ENCODE results near the gene AK8.

Gene AK8

DNA sequence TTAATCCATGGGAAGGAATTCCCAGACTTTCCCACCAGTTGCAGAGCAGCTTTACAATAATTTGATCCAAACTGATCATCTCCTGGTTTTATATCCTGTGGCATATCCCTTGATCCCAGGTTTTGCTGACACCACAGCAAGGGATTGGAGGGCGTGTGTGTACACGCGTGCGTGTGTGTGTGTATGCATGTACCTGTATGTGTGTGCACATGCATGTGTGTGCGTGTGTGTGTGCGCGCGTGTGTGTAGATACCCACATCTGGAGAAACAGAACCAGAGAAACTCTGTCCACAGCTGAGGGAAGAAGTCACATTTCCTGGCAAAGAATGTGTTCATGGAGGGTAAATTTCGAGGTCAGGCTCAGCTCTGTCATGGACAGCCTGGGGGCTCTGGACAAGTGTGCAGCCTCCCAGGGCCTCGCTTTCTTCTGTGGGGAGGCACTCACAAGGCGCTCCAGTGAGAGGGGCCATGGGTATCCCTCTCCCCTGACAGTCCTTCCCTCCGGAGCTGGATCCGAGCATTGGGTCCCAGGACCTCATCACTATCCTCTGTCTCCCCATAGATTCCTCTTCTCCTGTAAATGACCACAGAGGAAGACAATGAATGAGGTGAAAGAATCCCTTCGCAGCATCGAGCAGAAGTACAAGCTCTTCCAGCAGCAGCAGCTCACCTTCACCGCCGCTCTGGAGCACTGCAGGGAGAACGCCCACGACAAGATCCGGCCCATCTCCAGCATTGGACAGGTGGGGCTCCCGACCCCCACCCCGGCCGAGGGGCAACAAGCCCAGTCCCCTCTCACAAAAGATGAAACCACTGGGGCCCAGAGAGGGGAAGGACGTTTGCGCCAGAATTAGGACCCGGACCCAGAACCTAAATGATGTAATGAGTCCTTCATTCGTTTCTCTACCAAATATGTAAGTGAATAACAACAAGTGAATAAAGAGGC lies 5.5 kb upstream of the AK8 start:
- in situ Hi-C loops (cut with HindIII; ENCODE audit: low pct_unique_long_range_greater_than_20kb, low sequenced_read_pairs) = no loop called here
- TF ChIP-seq JUND (IDR thresholded peaks at IDR 0.05; ENCODE audit: low read depth) = no peak
- DNase-seq (ENCODE audit: low read depth in 1 of 2, low spot score in 1 of 2) = no peak

DNA sequence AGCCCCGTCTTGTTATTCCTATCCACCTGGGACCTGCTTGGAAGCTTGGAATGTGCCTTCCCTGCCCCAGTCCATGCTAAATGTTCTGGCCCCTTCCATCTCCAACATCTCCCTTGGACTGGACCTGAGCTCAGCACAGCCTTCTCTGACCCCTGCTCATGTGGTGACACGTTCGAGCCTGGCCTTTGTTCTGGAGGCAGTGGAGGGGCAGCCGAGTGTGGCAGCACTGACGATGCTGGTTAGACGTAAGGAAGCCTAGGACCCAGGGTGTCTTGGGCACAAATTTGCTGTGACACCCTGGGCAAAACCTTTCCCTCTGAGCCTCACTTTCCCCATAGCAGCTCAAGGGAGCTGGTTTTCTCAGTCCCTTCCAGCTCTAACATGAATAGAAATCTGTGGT lies 4.5 kb upstream of the AK8 start:
- no peak for DNase-seq (ENCODE audit: low read depth in 1 of 2, low spot score in 1 of 2)
- in situ Hi-C loops (cut with HindIII; ENCODE audit: low pct_unique_long_range_greater_than_20kb, low sequenced_read_pairs) = no loop called here
- TF ChIP-seq JUND (IDR thresholded peaks at IDR 0.05; ENCODE audit: low read depth) = no peak

DNA sequence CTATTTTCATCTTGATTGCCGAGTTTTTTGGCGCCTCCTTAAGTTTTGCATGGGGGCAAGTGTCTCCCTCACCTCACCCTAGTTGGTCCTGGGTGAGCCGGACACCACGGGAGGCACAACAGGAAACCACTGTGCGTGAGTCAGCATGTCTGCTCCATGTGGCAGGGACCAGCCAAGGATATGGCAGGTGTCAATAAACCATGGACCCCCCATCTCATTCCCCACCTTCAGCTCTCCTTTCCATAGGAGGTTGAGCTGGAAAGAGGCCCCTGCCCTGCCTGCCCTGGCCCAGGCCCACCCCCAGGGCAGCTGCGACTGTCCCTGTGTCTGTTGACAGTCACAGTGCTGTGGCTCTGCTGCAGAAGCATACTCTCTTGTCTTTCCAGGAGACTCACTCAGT lies 3.7 kb upstream of the AK8 start:
- TF ChIP-seq JUND (IDR thresholded peaks at IDR 0.05; ENCODE audit: low read depth) = no peak
- no peak for DNase-seq (ENCODE audit: low read depth in 1 of 2, low spot score in 1 of 2)
- in situ Hi-C loops (cut with HindIII; ENCODE audit: low pct_unique_long_range_greater_than_20kb, low sequenced_read_pairs) = no loop called here

DNA sequence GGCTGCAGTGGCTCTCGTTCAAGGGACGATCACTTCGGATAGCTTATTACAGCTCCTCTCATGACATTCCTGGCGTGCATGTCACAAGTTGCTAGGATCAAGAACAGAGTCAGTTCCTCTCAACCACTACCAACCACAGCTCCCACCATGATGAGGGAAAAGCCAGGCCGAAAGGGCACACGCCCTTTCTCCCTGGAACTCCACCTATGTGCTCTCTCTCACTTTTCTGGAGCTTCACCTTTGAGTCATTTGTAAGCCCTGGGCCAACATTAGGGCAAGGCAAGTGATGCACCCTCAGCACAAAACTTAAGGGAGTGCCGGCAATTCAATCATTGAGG lies 2.2 kb upstream of the AK8 start:
- in situ Hi-C loops (cut with HindIII; ENCODE audit: low pct_unique_long_range_greater_than_20kb, low sequenced_read_pairs) = no loop called here
- no peak for DNase-seq (ENCODE audit: low read depth in 1 of 2, low spot score in 1 of 2)
- TF ChIP-seq JUND (IDR thresholded peaks at IDR 0.05; ENCODE audit: low read depth) = no peak

DNA sequence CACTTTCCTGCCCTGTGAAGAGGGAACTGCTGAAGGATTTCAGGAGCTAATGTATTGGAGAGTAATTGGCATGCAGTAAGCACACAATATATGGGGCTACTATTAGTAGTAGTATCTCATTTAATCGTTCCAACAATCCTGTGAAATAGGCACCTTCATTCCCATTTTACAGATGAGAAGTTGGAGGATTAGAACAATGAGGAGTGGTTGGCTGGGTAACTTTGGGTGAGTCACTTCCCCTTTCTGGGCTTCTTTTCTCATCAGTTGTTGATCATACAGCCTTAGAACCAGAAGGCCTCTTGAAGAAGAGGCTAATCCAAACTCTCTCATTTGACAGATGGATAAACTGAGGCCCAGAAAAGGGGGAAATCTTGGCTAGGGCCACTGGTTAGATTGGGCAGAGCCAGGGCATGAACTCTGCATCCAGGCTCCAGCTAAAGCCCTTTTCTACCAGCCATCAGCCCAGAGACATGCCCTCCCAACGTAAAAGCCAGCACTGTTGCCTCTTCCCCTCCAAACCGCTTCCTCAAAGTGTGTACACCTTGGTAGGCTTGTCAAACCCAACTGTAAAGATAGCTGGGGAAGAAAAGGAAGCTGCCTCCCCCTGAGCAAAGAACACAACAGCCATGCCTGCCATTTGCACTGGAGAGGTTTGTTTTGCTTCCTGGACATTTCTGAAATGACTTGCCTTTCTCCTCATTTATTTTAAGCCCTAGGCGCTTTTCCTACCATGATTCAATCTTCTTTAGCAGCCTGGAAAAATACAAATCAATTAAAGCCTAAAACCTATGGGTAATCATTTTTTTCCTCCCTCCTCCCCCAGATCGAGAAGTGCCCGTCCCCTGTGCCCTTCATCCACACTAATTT lies 1.6 kb upstream of the AK8 start:
- no peak for TF ChIP-seq JUND (IDR thresholded peaks at IDR 0.05; ENCODE audit: low read depth)
- in situ Hi-C loops (cut with HindIII; ENCODE audit: low pct_unique_long_range_greater_than_20kb, low sequenced_read_pairs) = no loop called here
- DNase-seq (ENCODE audit: low read depth in 1 of 2, low spot score in 1 of 2) = no peak

DNA sequence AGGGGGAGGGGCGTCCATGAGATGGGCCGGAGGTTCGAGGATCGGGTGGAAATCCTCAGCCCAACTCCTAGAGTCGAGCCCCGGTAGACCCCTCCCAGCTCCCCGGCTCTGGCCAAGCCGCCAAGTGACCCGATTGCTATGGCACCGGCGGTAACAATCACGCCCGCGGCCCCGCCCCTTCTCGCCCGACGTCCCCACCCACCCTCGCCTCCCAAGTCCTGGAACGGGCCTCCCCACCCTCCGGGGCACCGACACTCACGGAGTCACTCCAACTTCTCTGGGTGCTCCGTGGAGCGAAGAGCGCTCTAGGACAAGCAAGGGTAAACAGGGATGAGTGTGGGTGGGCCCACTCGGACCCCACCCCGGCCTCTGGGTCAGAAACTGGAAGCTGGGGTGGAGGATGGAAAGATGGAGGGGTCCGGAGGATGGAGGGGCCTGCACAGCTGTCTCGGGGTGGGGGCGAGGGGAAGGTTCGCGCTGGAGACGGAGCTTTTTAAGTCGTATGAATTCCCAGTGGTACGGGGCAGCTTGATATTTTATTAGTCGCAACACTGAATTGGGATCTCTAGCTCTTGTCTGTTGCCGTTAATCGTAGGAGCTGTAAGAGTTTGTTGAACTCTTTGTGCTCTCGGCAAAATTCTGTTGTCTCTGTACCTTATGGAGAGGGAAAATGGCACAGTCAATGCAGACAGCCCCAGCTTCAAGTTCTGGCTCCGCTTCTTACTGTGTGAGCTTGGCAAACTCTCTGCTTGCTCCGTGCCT lies 792 bp upstream of the AK8 start, which contains the start of gene SPACA9:
SPACA9 (plus strand) TSS at position 204 of the 762 bp plus-strand sequence. CDS start 5,050 bp downstream, outside the sequence.
- in situ Hi-C loops (cut with HindIII; ENCODE audit: low pct_unique_long_range_greater_than_20kb, low sequenced_read_pairs) = no loop called here
- TF ChIP-seq JUND (IDR thresholded peaks at IDR 0.05; ENCODE audit: low read depth) = no peak
- DNase-seq (ENCODE audit: low read depth in 1 of 2, low spot score in 1 of 2) = peak; percentile 71 to 76

DNA sequence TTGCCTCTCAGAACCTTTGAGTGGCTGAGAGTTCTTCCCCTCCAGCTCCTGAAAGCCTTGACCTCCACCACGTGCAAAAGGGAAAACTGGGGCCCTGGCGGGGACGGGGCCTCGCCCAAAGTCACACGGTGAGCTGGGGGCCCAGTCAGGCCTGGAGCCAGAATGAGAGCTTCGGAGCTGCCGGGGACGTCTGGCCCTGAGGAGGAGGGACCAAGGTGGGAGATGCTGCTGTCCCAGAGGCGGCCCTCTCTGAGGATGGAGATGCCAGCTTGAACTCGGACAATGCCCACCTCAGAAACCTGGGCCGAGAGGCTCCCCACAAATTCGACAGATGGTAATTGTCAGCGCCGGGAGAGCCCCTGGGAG lies 643 bp downstream of the AK8 start:
- in situ Hi-C loops (cut with HindIII; ENCODE audit: low pct_unique_long_range_greater_than_20kb, low sequenced_read_pairs) = no loop called here
- DNase-seq (ENCODE audit: low read depth in 1 of 2, low spot score in 1 of 2) = no peak
- TF ChIP-seq JUND (IDR thresholded peaks at IDR 0.05; ENCODE audit: low read depth) = no peak

DNA sequence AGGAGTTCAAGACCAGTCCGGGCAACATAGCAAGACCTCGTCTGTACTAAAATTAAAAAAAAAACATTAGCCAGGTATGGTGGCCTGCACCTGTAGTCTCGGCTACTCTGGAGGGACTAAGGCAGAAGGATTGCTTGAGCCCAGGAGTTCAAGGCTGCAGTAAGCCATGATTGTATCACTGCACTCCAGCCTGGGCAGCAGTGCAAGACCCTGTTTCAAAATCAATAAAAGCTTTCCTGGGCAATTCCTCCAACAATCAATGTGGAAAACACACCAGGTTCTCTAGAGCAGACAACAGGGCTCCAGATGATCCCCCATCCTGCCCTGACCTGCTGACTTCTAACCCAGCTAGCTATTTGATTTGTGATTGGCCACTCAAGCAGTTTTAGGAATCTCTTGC lies 1.2 kb downstream of the AK8 start:
- no peak for DNase-seq (ENCODE audit: low read depth in 1 of 2, low spot score in 1 of 2)
- no peak for TF ChIP-seq JUND (IDR thresholded peaks at IDR 0.05; ENCODE audit: low read depth)
- in situ Hi-C loops (cut with HindIII; ENCODE audit: low pct_unique_long_range_greater_than_20kb, low sequenced_read_pairs) = no loop called here

DNA sequence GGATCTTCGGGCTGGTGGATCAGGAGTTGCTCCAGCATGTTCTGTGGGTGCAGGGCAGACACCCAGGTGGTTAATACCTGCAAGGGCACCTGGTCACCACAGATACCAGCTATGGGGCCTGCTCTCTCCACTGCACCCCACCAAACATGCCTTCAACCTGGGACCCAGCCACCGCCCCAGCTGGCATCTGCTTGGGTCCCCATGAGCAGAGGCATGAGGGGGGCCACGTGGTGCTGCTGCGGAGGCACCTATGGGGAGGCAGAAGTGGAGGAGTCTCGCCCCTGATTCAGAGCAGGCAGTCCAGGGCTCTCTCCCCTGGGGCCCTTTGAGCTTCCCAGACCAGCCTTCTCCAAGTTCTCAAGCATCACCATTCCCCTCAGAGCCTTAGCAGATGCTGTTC lies 2.9 kb downstream of the AK8 start:
- TF ChIP-seq JUND (IDR thresholded peaks at IDR 0.05; ENCODE audit: low read depth) = no peak
- in situ Hi-C loops (cut with HindIII; ENCODE audit: low pct_unique_long_range_greater_than_20kb, low sequenced_read_pairs) = no loop called here
- no peak for DNase-seq (ENCODE audit: low read depth in 1 of 2, low spot score in 1 of 2)

DNA sequence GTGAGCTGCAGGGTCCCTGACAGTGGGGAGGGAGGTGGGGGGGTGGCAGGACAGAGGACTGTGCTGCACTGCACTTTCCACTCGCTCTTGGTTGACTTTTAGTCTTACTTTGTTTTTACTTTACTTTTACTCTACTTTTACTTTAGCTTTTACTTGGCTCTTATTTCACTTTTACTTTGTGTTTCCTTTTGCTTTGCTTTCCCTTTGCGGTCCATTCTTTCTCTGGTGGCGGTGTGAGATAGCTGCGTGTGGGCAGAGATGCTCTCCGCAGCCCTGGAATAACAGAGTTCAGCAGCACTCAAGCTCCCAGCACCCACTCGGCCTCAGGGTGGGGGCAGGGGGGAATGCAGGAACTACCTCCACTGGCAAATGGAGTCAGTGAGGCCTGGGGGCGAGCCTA lies 4.7 kb downstream of the AK8 start:
- no peak for TF ChIP-seq JUND (IDR thresholded peaks at IDR 0.05; ENCODE audit: low read depth)
- no peak for DNase-seq (ENCODE audit: low read depth in 1 of 2, low spot score in 1 of 2)
- in situ Hi-C loops (cut with HindIII; ENCODE audit: low pct_unique_long_range_greater_than_20kb, low sequenced_read_pairs) = no loop called here

DNA sequence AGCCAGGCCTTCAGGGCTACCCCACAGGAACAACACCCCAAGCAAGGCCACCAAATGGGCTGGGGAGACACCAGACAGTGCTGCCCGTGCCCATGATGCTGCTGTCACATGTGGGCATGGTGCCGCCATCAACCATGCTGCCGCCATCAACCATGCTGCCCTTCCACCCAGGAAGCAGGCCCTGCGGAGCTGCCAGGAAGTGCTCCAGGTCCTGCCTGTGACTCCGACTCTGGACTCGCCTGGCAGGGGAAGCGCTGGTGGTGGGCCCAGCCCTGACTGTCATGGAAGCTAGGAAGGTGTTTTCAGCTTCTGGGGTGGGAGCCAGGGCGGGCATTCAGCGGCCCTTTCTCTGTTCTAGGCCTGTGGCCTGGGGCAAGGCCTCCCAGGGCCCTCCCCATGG lies 8.8 kb downstream of the AK8 start:
- no peak for TF ChIP-seq JUND (IDR thresholded peaks at IDR 0.05; ENCODE audit: low read depth)
- no peak for DNase-seq (ENCODE audit: low read depth in 1 of 2, low spot score in 1 of 2)
- in situ Hi-C loops (cut with HindIII; ENCODE audit: low pct_unique_long_range_greater_than_20kb, low sequenced_read_pairs) = no loop called here

DNA sequence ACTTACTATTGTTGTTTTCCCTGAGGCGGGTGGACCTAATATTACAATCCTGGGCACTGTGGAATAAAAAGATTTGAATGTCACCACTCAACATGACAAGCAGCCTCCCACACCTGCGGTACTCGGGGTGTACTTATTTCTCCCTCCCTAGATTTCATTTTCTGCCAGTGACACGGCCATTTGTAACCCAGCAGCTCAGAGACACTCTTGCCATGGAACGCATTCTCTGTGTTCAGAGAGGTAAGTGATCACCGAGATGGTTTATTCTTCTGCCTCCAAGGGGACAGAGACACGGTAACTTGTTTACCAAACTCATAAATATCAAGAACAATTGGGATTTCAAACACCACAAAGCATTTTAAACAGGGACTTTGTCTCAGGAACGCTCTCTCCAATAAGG lies 11.2 kb downstream of the AK8 start:
- no peak for DNase-seq (ENCODE audit: low read depth in 1 of 2, low spot score in 1 of 2)
- no peak for TF ChIP-seq JUND (IDR thresholded peaks at IDR 0.05; ENCODE audit: low read depth)
- in situ Hi-C loops (cut with HindIII; ENCODE audit: low pct_unique_long_range_greater_than_20kb, low sequenced_read_pairs) = no loop called here
